Dedifferentiated amniotic fluid mesenchymal stem cell (primary cell): ENCODE data around the gene PRTFDC1.

Experiments used
- DNase-seq: peaks from one replicate; pipeline ENCODE4 v3.0.0-alpha.2; 2016; ENCODE audit errors: extremely low spot score

PRTFDC1 gene

DNA sequence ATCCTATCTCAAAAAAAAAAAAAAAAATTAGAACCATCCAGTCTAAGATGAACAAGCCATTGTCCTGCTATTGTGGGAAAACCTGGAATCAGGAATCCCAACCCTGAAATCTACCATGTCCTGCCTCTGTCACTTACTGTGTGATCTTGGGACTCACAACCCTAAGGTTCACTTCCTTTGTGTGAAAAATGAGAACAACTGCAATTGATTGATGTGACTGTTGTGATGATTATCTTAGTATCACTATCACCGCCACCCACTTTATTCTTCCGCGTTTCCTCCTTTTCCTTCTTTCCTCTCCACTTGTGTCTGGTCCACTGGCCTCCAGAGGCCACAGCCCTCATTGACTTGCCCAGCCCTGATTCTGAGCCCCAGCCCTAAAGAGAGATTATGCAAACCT is 12.6 kb upstream of the PRTFDC1 start:
- DNase-seq, result no peak

DNA sequence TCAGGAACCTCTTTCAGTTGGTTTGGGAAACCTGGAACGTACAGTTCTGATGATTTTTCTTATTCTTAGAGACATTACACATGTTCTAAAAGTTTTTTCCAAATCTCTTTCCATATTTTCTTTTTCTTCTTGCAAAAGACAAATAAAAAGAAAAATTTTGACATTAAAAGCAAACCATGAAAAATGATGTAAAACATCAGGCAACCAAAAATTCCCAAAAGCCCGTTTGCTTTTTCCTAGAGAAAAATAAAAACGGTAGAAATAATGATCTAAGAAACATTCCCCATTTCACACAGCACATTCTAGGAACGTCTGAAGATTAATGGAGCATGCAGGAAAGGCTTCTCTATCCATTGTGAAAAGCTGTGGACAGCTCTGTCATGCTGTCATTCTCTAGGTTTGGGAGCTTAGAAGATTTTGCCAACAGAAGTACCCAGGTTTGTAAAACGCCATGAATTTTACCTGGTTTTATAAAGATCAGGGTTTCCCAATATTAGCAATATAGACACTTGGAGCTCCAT is 11.2 kb upstream of the PRTFDC1 start:
- no peak for DNase-seq

DNA sequence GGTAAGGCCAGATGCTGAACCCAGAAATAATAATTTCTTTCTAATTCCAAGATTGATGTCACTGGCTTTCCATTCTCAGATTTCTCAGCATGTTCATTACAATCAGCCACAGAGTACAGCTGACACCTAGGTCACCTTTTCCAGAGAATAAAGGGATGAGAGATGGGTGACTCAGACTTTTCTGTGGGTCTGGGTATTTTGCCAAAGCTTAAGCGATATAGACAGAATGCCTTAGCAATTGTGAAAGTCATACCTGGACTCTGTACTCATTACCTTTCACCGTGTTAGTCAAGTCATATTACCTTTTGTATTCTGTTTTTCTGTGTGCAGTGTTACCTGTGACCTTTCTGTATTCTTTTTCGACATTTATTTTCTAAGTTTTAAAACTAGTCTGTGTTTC is 10.6 kb upstream of the PRTFDC1 start:
- DNase-seq, result no peak

- no peak for DNase-seq
Measured at GRCh38 chr10:24961582-24961981, 9.2 kb upstream of the PRTFDC1 start.

DNA sequence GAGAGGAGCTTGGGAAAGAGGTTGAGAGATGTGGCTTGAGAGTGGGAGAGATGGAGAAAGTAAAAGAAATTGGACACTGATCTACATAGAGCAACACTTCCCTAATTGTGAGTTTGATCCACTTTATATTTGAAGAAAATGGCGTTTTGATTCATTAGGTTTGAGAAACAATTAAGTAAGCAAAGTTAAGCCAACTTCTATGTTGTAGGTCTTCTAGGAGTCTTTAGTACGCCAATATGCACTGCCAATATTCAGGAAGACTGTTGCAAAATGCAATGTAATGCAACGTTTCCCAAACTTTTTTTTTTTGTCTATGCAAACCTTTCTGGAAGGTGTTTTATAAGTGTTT is 7.0 kb upstream of the PRTFDC1 start:
- DNase-seq, result no peak

DNA sequence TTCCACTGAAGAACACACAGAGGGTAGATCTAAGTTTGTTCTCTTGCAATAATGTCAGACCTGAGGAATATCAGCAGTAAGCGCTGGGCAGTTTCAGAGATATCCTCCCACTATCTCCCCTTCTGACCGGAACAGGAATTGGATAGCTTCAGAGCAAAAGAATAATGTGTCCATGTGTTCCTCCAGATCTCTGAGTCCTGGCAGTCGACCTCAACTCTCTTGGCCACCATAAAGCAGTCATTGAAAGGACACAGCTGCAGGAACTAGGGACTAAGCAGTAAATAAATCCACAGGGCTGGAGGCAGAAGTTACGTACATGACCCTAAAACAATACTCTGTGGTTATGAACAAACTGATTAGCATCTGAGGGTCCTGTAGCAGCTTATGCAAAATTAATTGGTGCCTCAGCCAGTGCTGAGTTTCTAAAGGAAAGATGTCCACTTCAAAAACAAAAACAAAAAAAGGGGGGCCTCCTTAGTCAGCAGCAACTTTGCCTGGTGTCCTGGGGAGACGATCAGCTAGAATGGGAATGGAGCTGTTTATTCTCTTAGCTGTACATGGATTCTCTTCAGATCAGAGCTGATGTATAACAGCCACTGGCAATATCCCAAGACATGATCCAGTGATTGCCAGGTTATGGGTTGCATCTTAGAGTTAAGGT is 6.4 kb upstream of the PRTFDC1 start:
- no peak for DNase-seq

DNA sequence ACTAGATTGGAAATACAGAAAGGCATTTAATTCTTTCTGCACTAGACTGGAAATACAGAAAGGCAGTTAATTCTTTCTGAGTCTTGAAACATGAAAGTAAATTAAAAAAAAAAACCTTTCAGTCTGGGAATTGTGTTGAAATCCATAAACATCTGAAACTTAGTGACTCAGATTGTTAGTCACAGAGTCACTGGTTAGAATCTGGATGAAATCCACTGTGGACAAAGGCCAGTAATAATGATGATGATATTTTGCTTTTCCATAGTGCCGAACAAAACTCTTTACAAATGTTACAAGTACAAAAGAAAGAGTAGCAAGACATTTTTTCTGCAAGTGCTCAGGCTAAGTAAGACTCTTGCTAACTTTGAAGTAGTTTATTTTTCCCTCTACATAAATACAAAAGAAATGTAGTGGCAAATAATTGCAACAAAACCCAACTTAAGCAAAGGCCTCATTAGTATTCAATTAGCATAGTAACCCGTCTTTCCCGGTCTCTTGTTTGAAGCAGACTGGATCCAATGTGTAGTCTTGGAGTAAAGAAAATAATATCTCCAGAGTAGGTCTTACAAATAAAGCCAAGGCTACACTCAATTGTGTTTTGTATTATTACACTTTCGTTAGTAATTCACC is 5.8 kb upstream of the PRTFDC1 start:
- peak; percentile 94 for DNase-seq

- peak; percentile 40 for DNase-seq
Measured at GRCh38 chr10:24957624-24958051, 5.2 kb upstream of the PRTFDC1 start.

GRCh38 chr10:24953675-24954074 is 1.3 kb upstream of the PRTFDC1 start:
- DNase-seq, result no peak

- DNase-seq, result peak; percentile 45
Measured at GRCh38 chr10:24952707-24953645, 570 bp upstream of the PRTFDC1 start.

DNA sequence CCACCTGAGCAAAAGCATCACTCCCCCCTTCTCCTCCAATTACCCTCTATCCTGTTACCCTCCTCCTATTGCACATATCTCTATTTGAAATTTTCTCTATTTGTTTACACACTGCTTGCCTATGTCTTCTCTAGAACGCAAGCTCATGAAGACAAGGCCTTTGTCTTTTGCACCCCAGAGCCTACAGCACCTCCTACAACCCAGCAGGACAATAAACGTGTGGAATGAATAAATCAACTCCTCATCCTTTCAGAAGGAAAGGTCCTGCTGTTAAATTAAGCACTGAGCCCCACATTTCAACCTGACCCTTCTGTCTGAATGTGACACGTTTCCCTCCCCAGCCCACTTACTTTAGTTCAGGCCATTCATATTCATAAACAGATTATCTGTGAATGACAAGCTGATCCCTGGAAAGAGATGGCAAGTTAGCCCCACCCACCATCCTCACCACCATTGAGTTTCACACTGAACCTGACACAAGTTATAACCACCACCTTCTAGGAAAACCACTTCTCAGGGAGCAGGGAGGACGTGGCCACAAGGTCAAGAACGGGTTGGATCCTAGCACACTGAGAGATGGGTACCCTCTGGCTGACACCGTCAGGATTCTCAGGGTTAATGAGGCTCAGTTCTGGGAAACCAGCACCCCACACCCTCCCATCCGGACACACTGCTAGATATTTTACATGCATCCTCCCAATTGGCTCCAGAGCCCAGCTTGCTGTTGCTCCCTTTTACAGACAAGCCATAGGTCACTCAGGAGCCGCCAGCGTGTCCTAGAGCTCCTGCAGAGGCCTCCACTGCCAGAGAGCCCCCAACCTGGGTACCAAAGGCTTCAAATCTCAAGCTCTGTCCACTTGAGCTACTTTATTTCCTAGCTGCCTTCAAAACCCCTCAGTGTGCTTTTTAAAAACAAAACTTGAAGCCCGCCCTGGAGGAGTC is 934 bp downstream of the PRTFDC1 start:
- no peak for DNase-seq

DNA sequence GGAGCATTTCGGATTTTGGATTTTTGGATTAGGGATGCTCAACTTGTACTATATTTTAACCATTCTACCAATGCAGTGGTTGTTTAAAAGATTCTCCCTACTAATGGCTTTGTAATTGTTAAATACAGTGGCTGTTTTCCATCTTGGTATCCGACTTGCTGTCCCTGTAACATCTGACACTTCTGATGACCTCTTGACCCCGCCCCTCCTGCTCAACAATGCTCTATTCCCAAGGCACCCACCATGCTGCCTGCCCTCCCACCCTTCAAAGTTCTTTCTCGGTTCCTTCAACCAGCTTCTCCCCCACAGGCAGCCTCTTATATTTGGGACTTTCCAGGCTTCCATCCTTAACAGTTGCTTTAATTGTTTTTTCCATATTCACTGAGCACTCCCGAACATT is 2.0 kb downstream of the PRTFDC1 start:
- DNase-seq, result no peak

DNA sequence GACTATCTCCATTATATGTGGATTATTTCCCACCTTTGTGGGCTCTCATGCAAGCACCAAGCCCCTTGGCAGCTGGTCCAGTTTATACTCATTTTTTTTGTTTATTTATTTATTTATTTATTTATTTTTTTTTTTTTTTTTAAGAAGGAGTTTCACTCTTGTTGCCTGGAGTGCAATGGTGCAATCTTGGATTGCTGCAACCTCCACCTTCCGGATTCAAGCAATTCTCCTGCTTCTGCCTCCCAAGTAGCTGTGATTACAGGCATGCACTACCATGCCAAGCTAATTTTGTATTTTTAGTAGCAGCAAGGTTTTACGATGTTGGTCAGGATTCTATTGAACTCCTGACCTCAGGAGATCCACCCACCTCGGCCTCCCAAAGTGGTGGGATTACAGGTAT is 2.8 kb downstream of the PRTFDC1 start:
- no peak for DNase-seq

DNA sequence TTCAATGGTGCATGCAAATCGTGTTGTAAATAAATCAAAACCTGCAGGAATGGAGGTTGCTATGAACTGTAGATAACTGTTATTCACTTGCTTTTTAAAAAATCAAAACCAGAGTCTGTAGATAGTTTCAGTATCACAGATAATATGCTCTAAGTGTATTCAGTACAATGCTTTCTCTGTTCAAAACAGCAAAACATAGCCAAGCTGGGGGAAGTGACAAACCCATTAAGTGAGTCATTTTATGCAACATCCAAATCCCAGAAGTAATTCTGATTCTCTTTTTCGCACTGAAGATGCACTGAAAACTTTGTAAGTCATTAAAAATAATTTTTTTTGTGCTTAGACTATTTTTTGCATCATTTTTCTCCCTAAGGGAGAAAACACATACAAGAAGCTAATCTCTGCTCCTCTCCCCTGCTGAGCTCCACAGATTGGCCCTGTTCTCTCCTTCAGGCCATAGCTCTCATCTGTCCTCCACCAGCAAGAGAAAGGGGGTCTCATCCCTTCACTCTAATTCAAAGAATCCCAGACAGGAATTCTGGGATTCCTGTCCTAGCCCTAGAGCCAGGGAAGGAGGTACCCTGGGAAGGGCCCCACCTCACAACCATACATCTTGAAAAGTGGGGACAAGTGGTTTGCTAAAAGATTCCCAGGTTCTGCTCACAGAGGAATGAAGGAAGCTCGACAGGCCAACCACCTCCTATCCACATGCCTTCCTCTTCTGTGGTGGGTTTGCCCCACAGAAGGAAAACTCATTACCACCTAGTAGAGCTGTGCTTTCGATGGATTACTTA is 4.9 kb downstream of the PRTFDC1 start:
- no peak for DNase-seq

DNA sequence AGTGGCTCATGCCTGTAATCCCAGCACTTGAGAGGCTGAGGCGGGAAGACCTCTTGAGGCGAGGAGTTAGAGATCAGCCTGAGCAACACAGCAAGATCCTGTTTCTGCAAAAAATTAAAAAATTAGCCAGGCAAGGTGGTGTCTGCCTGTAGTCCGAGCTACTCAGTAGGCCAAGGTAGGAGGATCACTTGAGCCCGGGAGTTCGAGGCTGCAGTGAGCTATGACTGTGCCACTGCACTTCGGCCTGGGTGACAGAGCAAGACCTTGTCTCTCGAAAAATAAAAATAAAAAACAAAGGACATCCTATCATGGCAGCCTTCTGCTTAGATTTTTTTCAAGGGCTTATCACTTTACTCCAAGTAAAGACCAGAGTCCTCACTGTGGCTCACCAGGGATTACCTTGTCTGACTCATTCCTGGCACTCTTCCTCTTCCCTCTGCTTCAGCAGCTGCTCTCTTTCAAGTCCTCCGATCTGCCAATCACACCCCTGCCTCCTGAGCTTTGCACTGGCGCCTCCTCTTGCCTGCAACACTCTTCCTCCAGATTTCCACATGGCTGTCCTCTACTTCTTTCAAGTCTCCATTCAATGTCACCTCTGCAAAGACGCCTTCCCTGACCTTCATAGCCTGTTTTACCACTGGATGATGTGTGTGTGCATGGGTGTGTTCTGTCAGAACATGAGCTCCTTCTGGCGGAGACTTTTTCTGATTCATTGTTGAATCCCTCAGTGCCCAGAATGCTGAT is 7.7 kb downstream of the PRTFDC1 start:
- no peak for DNase-seq

DNA sequence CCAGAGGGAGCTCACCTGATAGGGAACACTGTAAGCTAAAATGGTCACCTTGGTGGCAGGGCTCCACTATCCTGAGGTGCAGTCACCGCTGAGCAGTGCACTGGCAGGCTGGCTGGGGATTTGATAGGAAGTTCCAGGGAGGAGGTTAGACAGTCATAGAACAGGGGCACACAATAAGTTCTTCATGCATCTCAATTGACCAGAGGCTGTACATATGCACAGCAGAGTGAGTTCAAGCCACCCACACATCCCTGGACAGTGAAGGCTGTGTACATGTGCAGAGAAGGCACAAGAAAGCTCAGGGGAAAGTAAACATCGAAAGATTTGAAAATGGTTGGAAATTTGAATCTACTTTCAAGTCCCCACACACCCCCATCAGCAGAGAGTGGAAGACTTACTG is 13.9 kb downstream of the PRTFDC1 start:
- no peak for DNase-seq

DNA sequence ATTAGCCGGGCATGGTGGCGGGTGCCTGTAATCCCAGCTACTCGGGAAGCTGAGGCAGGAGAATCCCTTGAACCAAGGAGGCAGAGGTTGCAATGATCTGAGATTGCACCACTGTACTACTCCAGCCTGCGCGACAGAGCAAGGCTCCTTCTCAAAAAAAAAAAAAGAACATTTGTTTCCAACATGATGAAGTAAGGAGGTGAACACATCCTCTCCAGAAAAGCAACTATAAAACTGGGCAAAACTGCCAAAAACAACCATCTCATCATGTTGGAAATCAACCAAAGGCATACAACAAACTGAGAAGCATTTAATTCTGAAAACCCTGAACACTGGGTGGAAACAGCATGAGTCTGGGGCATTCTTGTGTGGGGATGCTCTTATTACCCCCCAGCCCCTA is 14.3 kb downstream of the PRTFDC1 start:
- no peak for DNase-seq

GRCh38 chr10:24935504-24936292 is 16.7 kb downstream of the PRTFDC1 start:
- DNase-seq, result no peak

- no peak for DNase-seq
Measured at GRCh38 chr10:24931236-24931635, 21.2 kb downstream of the PRTFDC1 start.
